Measurements from ENCODE around the gene SRGAP2B.
"Not testable (repeated sequence)": the region's sequence is repeated elsewhere in the genome, so short reads cannot be mapped to it uniquely, and the experiment has no call there.

SRGAP2B gene

GRCh38 chr1:144913977-144914734 lies 181.0 kb downstream of the SRGAP2B start:
- H3K4me1 ChIP-seq (ENCODE audit: insufficient read depth, low read length, severe bottlenecking); H3K27me3 ChIP-seq (ENCODE audit: insufficient read depth, low read length); H3K4me3 ChIP-seq (ENCODE audit: low read depth, low read length, poor library complexity, severe bottlenecking); H2AFZ ChIP-seq (ENCODE audit: low read length); H3K4me2 ChIP-seq (ENCODE audit: low read length); H3K9ac ChIP-seq (ENCODE audit: low read length); H3K9me3 ChIP-seq (ENCODE audit: low read length); H4K20me1 ChIP-seq (ENCODE audit: insufficient read depth, low read length); H3F3A ChIP-seq (ENCODE audit: insufficient read depth, low read length); H3K36me3 ChIP-seq (ENCODE audit: insufficient read depth, low read length); H3K9me2 ChIP-seq (ENCODE audit: low read depth, low read length); H3K79me2 ChIP-seq (ENCODE audit: insufficient read depth, low read length); H3K27ac ChIP-seq (ENCODE audit: low read depth, low read length, poor library complexity, severe bottlenecking): not testable (repeated sequence)

- not testable (repeated sequence) for H3K27me3 ChIP-seq (ENCODE audit: insufficient read depth, low read length); H3K9me3 ChIP-seq (ENCODE audit: low read length); H4K20me1 ChIP-seq (ENCODE audit: insufficient read depth, low read length); H3K4me3 ChIP-seq (ENCODE audit: low read depth, low read length, poor library complexity, severe bottlenecking); H2AFZ ChIP-seq (ENCODE audit: low read length); H3K4me1 ChIP-seq (ENCODE audit: insufficient read depth, low read length, severe bottlenecking); H3F3A ChIP-seq (ENCODE audit: insufficient read depth, low read length); H3K4me2 ChIP-seq (ENCODE audit: low read length); H3K79me2 ChIP-seq (ENCODE audit: insufficient read depth, low read length); H3K36me3 ChIP-seq (ENCODE audit: insufficient read depth, low read length); H3K9me2 ChIP-seq (ENCODE audit: low read depth, low read length); H3K27ac ChIP-seq (ENCODE audit: low read depth, low read length, poor library complexity, severe bottlenecking); H3K9ac ChIP-seq (ENCODE audit: low read length)
Measured at GRCh38 chr1:144913458-144913857, 181.7 kb downstream of the SRGAP2B start.

- not testable (repeated sequence) for H3K79me2 ChIP-seq (ENCODE audit: insufficient read depth, low read length); H4K20me1 ChIP-seq (ENCODE audit: insufficient read depth, low read length); H3K9me2 ChIP-seq (ENCODE audit: low read depth, low read length); H3K27me3 ChIP-seq (ENCODE audit: insufficient read depth, low read length); H3K27ac ChIP-seq (ENCODE audit: low read depth, low read length, poor library complexity, severe bottlenecking); H3K4me1 ChIP-seq (ENCODE audit: insufficient read depth, low read length, severe bottlenecking); H3K4me2 ChIP-seq (ENCODE audit: low read length); H3K36me3 ChIP-seq (ENCODE audit: insufficient read depth, low read length); H3K9me3 ChIP-seq (ENCODE audit: low read length); H3K4me3 ChIP-seq (ENCODE audit: low read depth, low read length, poor library complexity, severe bottlenecking); H3F3A ChIP-seq (ENCODE audit: insufficient read depth, low read length); H2AFZ ChIP-seq (ENCODE audit: low read length); H3K9ac ChIP-seq (ENCODE audit: low read length)
Measured at GRCh38 chr1:144910729-144911128, 184.4 kb downstream of the SRGAP2B start.

GRCh38 chr1:144900841-144901240 lies 194.3 kb downstream of the SRGAP2B start:
- not testable (repeated sequence) for H3F3A ChIP-seq (ENCODE audit: insufficient read depth, low read length); H3K79me2 ChIP-seq (ENCODE audit: insufficient read depth, low read length); H3K27me3 ChIP-seq (ENCODE audit: insufficient read depth, low read length); H3K9me3 ChIP-seq (ENCODE audit: low read length); H3K4me3 ChIP-seq (ENCODE audit: low read depth, low read length, poor library complexity, severe bottlenecking); H3K27ac ChIP-seq (ENCODE audit: low read depth, low read length, poor library complexity, severe bottlenecking); H3K9ac ChIP-seq (ENCODE audit: low read length); H3K36me3 ChIP-seq (ENCODE audit: insufficient read depth, low read length); H3K4me2 ChIP-seq (ENCODE audit: low read length); H4K20me1 ChIP-seq (ENCODE audit: insufficient read depth, low read length); H2AFZ ChIP-seq (ENCODE audit: low read length); H3K9me2 ChIP-seq (ENCODE audit: low read depth, low read length); H3K4me1 ChIP-seq (ENCODE audit: insufficient read depth, low read length, severe bottlenecking)

GRCh38 chr1:144894454-144895201 lies 200.5 kb downstream of the SRGAP2B start:
- not testable (repeated sequence) for H3K4me1 ChIP-seq (ENCODE audit: insufficient read depth, low read length, severe bottlenecking); H3K27ac ChIP-seq (ENCODE audit: low read depth, low read length, poor library complexity, severe bottlenecking); H3K9me2 ChIP-seq (ENCODE audit: low read depth, low read length); H3K79me2 ChIP-seq (ENCODE audit: insufficient read depth, low read length); H3K9me3 ChIP-seq (ENCODE audit: low read length); H3K27me3 ChIP-seq (ENCODE audit: insufficient read depth, low read length); H2AFZ ChIP-seq (ENCODE audit: low read length); H3K4me3 ChIP-seq (ENCODE audit: low read depth, low read length, poor library complexity, severe bottlenecking); H3K4me2 ChIP-seq (ENCODE audit: low read length); H3F3A ChIP-seq (ENCODE audit: insufficient read depth, low read length); H3K9ac ChIP-seq (ENCODE audit: low read length); H4K20me1 ChIP-seq (ENCODE audit: insufficient read depth, low read length); H3K36me3 ChIP-seq (ENCODE audit: insufficient read depth, low read length)

- H4K20me1 ChIP-seq (ENCODE audit: insufficient read depth, low read length); H3K4me1 ChIP-seq (ENCODE audit: insufficient read depth, low read length, severe bottlenecking); H3K9ac ChIP-seq (ENCODE audit: low read length); H3K4me2 ChIP-seq (ENCODE audit: low read length); H3K9me2 ChIP-seq (ENCODE audit: low read depth, low read length); H3K36me3 ChIP-seq (ENCODE audit: insufficient read depth, low read length); H3K79me2 ChIP-seq (ENCODE audit: insufficient read depth, low read length); H3K27me3 ChIP-seq (ENCODE audit: insufficient read depth, low read length); H3K27ac ChIP-seq (ENCODE audit: low read depth, low read length, poor library complexity, severe bottlenecking); H3F3A ChIP-seq (ENCODE audit: insufficient read depth, low read length); H3K4me3 ChIP-seq (ENCODE audit: low read depth, low read length, poor library complexity, severe bottlenecking); H2AFZ ChIP-seq (ENCODE audit: low read length); H3K9me3 ChIP-seq (ENCODE audit: low read length): not testable (repeated sequence)
Measured at GRCh38 chr1:144893710-144894438, 201.3 kb downstream of the SRGAP2B start.

GRCh38 chr1:144893062-144893461 lies 202.1 kb downstream of the SRGAP2B start:
- not testable (repeated sequence) for H4K20me1 ChIP-seq (ENCODE audit: insufficient read depth, low read length); H3K9ac ChIP-seq (ENCODE audit: low read length); H3K27me3 ChIP-seq (ENCODE audit: insufficient read depth, low read length); H3K4me1 ChIP-seq (ENCODE audit: insufficient read depth, low read length, severe bottlenecking); H3K27ac ChIP-seq (ENCODE audit: low read depth, low read length, poor library complexity, severe bottlenecking); H3K4me3 ChIP-seq (ENCODE audit: low read depth, low read length, poor library complexity, severe bottlenecking); H3K79me2 ChIP-seq (ENCODE audit: insufficient read depth, low read length); H3K36me3 ChIP-seq (ENCODE audit: insufficient read depth, low read length); H3F3A ChIP-seq (ENCODE audit: insufficient read depth, low read length); H2AFZ ChIP-seq (ENCODE audit: low read length); H3K9me2 ChIP-seq (ENCODE audit: low read depth, low read length); H3K9me3 ChIP-seq (ENCODE audit: low read length); H3K4me2 ChIP-seq (ENCODE audit: low read length)

Data from OCI-LY1 (cell line).